Aortic smooth muscle cell (primary cell): ENCODE data around the gene TBC1D3L. TPM values are rescaled to one million over a fixed set of nuclear protein-coding genes. Genes with fewer than 3 reads are reported as not detected.

Source experiments
- total RNA-seq: library from RNA; depleted of rRNA; stranded (reverse); fragments of >200 nt; gene quantifications from 2 replicates; pipeline ENCODE4 v1.2.3, GENCODE V29; 2014

TBC1D3L gene
- total RNA-seq, result 2.0 and 2.7 TPM in 2 replicates

DNA sequence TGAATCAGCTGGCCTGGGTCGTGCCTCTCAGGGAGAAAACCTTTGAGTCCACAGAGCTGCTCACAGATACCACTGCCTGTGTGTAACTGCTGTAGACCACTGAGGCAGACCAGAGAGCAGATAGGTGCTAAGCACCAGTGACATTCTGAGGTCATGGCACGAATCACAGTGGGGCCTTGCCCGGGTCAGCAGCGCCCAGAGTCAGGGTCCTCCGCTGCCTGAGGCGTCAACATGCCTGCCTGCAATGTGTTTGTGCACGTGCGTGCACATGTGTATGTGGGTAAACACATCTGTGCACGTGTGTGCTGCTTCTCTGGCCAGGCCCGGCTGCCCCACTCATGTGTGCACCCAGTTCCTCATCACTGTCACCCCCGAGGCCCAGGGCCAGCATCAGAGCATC, at the start of gene TBC1D3L:
Gene TBC1D3L, minus strand, starts transcription at position 101 of the 400 bp plus-strand sequence. CDS start 1,540 bp downstream, outside the sequence.

DNA sequence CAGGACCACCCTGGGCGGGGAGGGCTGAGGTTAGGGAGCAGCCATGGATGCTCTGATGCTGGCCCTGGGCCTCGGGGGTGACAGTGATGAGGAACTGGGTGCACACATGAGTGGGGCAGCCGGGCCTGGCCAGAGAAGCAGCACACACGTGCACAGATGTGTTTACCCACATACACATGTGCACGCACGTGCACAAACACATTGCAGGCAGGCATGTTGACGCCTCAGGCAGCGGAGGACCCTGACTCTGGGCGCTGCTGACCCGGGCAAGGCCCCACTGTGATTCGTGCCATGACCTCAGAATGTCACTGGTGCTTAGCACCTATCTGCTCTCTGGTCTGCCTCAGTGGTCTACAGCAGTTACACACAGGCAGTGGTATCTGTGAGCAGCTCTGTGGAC, 14.8 kb upstream of the TBC1D3L start, which contains the start of gene TBC1D3D:
Gene TBC1D3D, plus strand, starts transcription at position 301 of the 400 bp plus-strand sequence. CDS start 1,585 bp downstream, outside the sequence.

Other genes starting within 250 kb of the TBC1D3L start
- gene HNF1B, start 244.0 kb downstream of the TBC1D3L start, total RNA-seq, result not detected in 2 replicates
- gene TBC1D3K, start 64.6 kb downstream of the TBC1D3L start, total RNA-seq, result not detected in 2 replicates
- not detected in 2 replicates for gene TBC1D3D, start 14.9 kb upstream of the TBC1D3L start, total RNA-seq
- gene TBC1D3C, start 79.6 kb upstream of the TBC1D3L start, total RNA-seq, result not detected in 2 replicates
- not detected in 2 replicates for gene TBC1D3E, start 138.9 kb upstream of the TBC1D3L start, total RNA-seq
- gene TBC1D3, start 203.5 kb upstream of the TBC1D3L start, total RNA-seq, result not detected in 2 replicates